Right atrium auricular region (tissue), 2 donors: ENCODE data around the gene SHROOM2. TPM values are rescaled to one million over a fixed set of nuclear protein-coding genes. Genes with fewer than 3 reads are reported as not detected.
A peak's percentile ranks its signal among the peaks of the same experiment; 100 is the strongest.

ENCODE experiments used
- DNase-seq: peaks from one replicate; pipeline ENCODE4 v3.0.0-alpha.2; 2019; ENCODE audit warnings: low spot score
- H3K27ac ChIP-seq, 2 donors: fragments of 200-600 bp; sonication (generic); 1 replicate in 1 of 2; 2 replicates in 1 of 2; pipeline ENCODE4 v1.5.1; 2016 to 2019
- H3K27me3 ChIP-seq, 2 donors: fragments of 200-600 bp; sonication (generic); one replicate each; pipeline versions ENCODE4 v1.5.1 to v1.6.0; 2017 to 2019
- H3K36me3 ChIP-seq: fragments of 200-600 bp; sonication (generic); one replicate; pipeline ENCODE4 v1.5.1; 2016
- H3K4me1 ChIP-seq, 2 donors: fragments of 200-600 bp; sonication (generic); one replicate each; pipeline versions ENCODE4 v1.5.1 to v1.6.0; 2017 to 2019
- H3K4me3 ChIP-seq, 2 donors: fragments of 200-600 bp; sonication (generic); 1 replicate in 1 of 2; 2 replicates in 1 of 2; pipeline ENCODE4 v1.5.1; 2017 to 2019; ENCODE audit warnings: mild to moderate bottlenecking in 1 of 2, moderate library complexity in 1 of 2
- H3K9me3 ChIP-seq, 2 donors: fragments of 200-600 bp; sonication (generic); one replicate each; pipeline ENCODE4 v1.5.1; 2019
- CTCF ChIP-seq, 2 donors: fragments of 200-600 bp; sonication (generic); IDR thresholded peaks; one replicate each; pipeline ENCODE4 v1.5.1; 2019; ENCODE audit warnings: antibody characterized with exemption in 2 of 2
- total RNA-seq, 2 donors: library from RNA; depleted of rRNA; stranded (reverse); fragments of >200 nt; gene quantifications; one replicate each; pipeline ENCODE4 v1.1.0, GENCODE V29; 2016

The SHROOM2 gene
- total RNA-seq, 2 donors from 2014 or later = 2.7 to 6.4 TPM

GRCh38 chrX:9880870-9881269 lies 94.6 kb downstream of the SHROOM2 start:
- no peak for DNase-seq
- Histone ChIP-seq H3K27ac (no peak overlapping the region), H3K27me3 (no peaks in the 10 kb centered on the region), H3K4me1 (no peaks in the 10 kb centered on the region), H3K36me3 (no peaks in the 10 kb centered on the region), H3K9me3 (no peaks in the 10 kb centered on the region), H3K4me3 (no peak overlapping the region)
- no peak for TF ChIP-seq CTCF (IDR thresholded peaks at IDR 0.05)

- Histone ChIP-seq H3K36me3 (no peaks in the 10 kb centered on the region), H3K9me3 (no peaks in the 10 kb centered on the region), H3K27ac (no peak overlapping the region), H3K27me3 (no peaks in the 10 kb centered on the region), H3K4me3 (no peak overlapping the region), H3K4me1 (no peaks in the 10 kb centered on the region)
- no peak for TF ChIP-seq CTCF (IDR thresholded peaks at IDR 0.05)
- no peak for DNase-seq
Measured at GRCh38 chrX:9882669-9883446, 96.6 kb downstream of the SHROOM2 start.

DNA sequence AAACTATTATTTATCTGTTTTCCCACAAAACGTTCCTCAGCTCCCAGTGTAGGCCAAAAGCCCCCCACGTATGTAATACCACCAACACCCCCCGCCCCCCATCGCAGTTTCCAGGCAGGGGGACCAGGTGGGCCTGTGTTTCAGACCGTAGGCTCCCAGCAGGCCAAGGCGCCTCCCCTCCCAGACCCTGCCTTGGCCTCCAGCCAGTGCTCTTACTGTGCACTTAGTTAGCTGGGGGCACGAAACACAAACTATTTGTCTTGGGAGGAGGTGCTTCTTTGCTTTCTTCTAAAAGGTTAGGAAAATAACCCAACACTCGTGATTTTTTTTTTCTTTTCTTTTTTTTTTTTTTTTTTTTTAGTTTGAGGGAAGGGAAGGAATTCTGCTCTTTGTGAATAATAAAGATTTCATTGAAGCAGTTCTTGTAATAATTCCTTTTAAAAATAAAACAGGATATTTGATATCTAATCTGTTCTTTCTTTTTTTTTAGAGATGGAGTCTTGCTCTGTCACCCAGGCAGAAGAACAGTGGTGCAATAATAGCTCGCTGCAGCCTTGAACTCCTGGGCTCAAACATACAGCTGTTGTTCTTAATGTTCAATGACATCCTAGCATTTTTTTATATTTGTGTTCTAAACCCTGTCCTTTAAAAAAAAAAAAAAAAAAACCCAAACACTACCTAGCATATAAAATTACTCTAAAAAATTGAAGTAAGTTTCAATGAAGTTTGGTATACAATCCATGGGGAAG lies 98.0 kb downstream of the SHROOM2 start:
- no peak for TF ChIP-seq CTCF (IDR thresholded peaks at IDR 0.05)
- H3K36me3 ChIP-seq = no peaks in the 10 kb centered on the region
- no peaks in the 10 kb centered on the region for H3K4me1 ChIP-seq
- no peaks in the 10 kb centered on the region for H3K9me3 ChIP-seq
- H3K4me3 ChIP-seq = no peak overlapping the region
- DNase-seq = no peak
- no peaks in the 10 kb centered on the region for H3K27me3 ChIP-seq
- H3K27ac ChIP-seq = no peak overlapping the region

GRCh38 chrX:9885150-9885549 lies 98.9 kb downstream of the SHROOM2 start:
- H3K4me3 ChIP-seq = no peak overlapping the region
- no peak overlapping the region for H3K27ac ChIP-seq
- no peaks in the 10 kb centered on the region for H3K27me3 ChIP-seq
- no peaks in the 10 kb centered on the region for H3K36me3 ChIP-seq
- no peak for DNase-seq
- H3K4me1 ChIP-seq = no peaks in the 10 kb centered on the region
- TF ChIP-seq CTCF (IDR thresholded peaks at IDR 0.05) = peak; percentile 18 to 66
- H3K9me3 ChIP-seq = no peaks in the 10 kb centered on the region

DNA sequence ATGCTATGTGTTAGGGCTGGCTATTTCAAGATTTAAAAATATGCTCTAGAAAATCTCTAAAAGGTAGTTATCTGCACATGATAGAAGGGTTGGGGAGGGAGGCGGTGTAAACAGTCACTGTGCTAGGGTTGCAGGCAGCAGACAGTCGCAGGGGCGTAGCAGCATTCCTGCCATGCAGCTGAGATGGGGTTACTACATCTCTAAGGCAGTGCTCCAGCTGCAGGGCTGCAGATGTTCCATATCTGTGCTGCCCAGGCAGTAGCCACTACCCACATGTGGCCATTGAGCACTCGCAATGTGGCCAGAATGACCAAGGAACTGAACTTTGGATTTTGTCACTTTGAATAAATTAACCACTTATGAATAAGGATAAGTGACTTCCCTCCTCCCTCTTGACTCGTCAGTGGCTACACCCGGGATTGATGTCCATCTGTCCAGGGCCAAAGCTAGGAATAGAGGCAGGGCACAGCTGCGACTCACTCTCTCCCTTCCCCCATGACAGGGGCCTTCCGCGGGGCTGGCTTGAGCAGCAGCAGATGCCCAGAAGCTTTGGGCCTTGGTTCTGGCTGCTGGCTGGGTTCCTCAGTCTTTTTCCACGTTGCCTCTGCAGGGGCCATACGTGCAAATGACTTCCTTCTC lies 101.5 kb downstream of the SHROOM2 start:
- no peak overlapping the region for H3K4me3 ChIP-seq
- no peak for TF ChIP-seq CTCF (IDR thresholded peaks at IDR 0.05)
- no peak overlapping the region for H3K27ac ChIP-seq
- no peaks in the 10 kb centered on the region for H3K9me3 ChIP-seq
- no peaks in the 10 kb centered on the region for H3K27me3 ChIP-seq
- H3K36me3 ChIP-seq = no peaks in the 10 kb centered on the region
- H3K4me1 ChIP-seq = no peaks in the 10 kb centered on the region
- no peak for DNase-seq
